Smooth muscle cell (in vitro differentiated cells): ENCODE data around the gene MAGI1. TPM values are rescaled to one million over a fixed set of nuclear protein-coding genes. Genes with fewer than 3 reads are reported as not detected.
"Not testable (repeated sequence)": the region's sequence is repeated elsewhere in the genome, so short reads cannot be mapped to it uniquely, and the experiment has no call there.

Source experiments
- DNase-seq: peaks from one replicate; lab custom pipeline; 2025; ENCODE audit not compliant: unreplicated experiment; lab: John Stamatoyannopoulos, UW
- H2AFZ ChIP-seq: fragments of 200-600 bp; sonication (generic); 2 replicates; pipeline ENCODE4 v1.6.0; 2016; ENCODE audit warnings: antibody characterized with exemption, low read depth, mild to moderate bottlenecking
- H3F3A ChIP-seq: fragments of 200-600 bp; sonication (generic); 2 replicates; pipeline ENCODE4 v1.6.0; 2017; ENCODE audit warnings: antibody characterized with exemption, low read depth
- H3K27ac ChIP-seq: fragments of 200-600 bp; sonication (generic); 2 replicates; pipeline ENCODE4 v1.5.1; 2016; ENCODE audit warnings: low read depth, mild to moderate bottlenecking
- H3K27me3 ChIP-seq: fragments of 200-600 bp; sonication (generic); 2 replicates; pipeline ENCODE4 v1.6.1; 2016; ENCODE audit warnings: low read depth, mild to moderate bottlenecking
- H3K36me3 ChIP-seq: fragments of 200-600 bp; sonication (generic); 2 replicates; pipeline ENCODE4 v1.5.1; 2016; ENCODE audit warnings: low read depth
- H3K4me1 ChIP-seq: fragments of 200-600 bp; sonication (generic); 2 replicates; pipeline ENCODE4 v1.5.1; 2016; ENCODE audit warnings: low read depth
- H3K4me2 ChIP-seq: fragments of 200-600 bp; sonication (generic); 2 replicates; pipeline ENCODE4 v1.6.0; 2016; ENCODE audit warnings: mild to moderate bottlenecking
- H3K4me3 ChIP-seq: fragments of 200-600 bp; sonication (generic); 2 replicates; pipeline ENCODE4 v1.5.1; 2016; ENCODE audit warnings: mild to moderate bottlenecking
- H3K79me2 ChIP-seq: fragments of 200-600 bp; sonication (generic); 2 replicates; pipeline ENCODE4 v1.6.0; 2016; ENCODE audit warnings: low read depth, mild to moderate bottlenecking
- H3K9ac ChIP-seq: fragments of 200-600 bp; sonication (generic); 2 replicates; pipeline ENCODE4 v1.6.0; 2016; ENCODE audit warnings: low read depth
- H3K9me3 ChIP-seq: fragments of 200-600 bp; sonication (generic); replicated peaks from 2 replicates; pipeline ENCODE4 v1.5.1; 2016; ENCODE audit warnings: low read depth
- H4K20me1 ChIP-seq: fragments of 200-600 bp; sonication (generic); 2 replicates; pipeline ENCODE4 v1.6.0; 2016; ENCODE audit warnings: low read depth
- WGBS: methylation state at CpG from one replicate; pipeline ENCODE4 v1.1.7; 2016; ENCODE audit warnings: low lambda C conversion rate; 5-methylcytosine and 5-hydroxymethylcytosine counted together
- polyA plus RNA-seq: library from polyadenylated mRNA; unstranded; fragments of >200 nt; fragmentation: Nextera tagmentation; extraction: Ambion mirVana; gene quantifications from 2 replicates; pipeline ENCODE4 v1.2.1, GENCODE V29; 2016
- total RNA-seq: library from RNA; depleted of rRNA; stranded (reverse); fragments of >200 nt; gene quantifications from 2 replicates; pipeline ENCODE4 v1.2.3, GENCODE V29; 2014
- TF ChIP-seq, protein P1 (sequence below): fragments of 200-600 bp; sonication (generic); IDR thresholded peaks from 2 replicates; pipeline ENCODE4 v1.5.1; 2017; ENCODE audit warnings: borderline replicate concordance, mild to moderate bottlenecking, antibody characterized with exemption; ENCODE audit not compliant: insufficient read depth, poor library complexity, severe bottlenecking

Gene MAGI1
- total and polyA plus RNA-seq, 2 experiments from 2014 or later: 9.9 to 23.3 TPM

DNA sequence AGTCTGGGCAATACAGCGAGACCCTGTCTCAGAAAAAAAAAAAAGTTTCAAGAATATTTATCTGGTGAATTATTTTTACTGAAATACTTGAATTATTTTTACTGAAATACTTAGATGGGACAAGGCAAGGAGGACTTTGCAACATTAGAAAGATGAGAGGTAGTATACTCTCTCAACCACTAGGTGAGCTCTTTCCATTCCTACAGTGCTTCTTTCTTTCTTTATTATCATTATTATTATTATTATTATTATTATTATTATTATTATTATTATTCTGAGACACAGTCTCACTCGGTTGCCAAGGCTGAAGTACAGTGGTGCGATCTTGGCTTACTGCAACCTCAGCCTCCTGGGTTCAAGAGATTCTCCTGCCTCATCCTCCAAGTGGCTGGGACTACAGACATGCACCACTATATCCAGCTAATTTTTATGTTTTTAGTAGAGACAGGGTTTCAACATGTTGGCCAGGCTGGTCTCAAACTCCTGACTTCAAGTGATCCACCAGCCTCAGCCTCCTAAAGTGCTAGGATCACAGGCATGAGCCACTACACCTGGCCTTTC is 468.8 kb downstream of the MAGI1 start:
- Histone ChIP-seq H3K79me2 (no peaks in the 10 kb centered on the region), H3F3A (no peaks in the 10 kb centered on the region), H3K27me3 (no peaks in the 10 kb centered on the region), H4K20me1 (peaks cover 70% of the 10 kb centered on the region), H3K9me3 (no peaks in the 10 kb centered on the region), H3K27ac (no peak overlapping the region), H3K4me2 (no peak overlapping the region), H3K36me3 (no peaks in the 10 kb centered on the region), H2AFZ (no peak overlapping the region), H3K9ac (no peak overlapping the region), H3K4me3 (no peak overlapping the region), H3K4me1 (no peaks in the 10 kb centered on the region)
- TF ChIP-seq, protein P1, sequence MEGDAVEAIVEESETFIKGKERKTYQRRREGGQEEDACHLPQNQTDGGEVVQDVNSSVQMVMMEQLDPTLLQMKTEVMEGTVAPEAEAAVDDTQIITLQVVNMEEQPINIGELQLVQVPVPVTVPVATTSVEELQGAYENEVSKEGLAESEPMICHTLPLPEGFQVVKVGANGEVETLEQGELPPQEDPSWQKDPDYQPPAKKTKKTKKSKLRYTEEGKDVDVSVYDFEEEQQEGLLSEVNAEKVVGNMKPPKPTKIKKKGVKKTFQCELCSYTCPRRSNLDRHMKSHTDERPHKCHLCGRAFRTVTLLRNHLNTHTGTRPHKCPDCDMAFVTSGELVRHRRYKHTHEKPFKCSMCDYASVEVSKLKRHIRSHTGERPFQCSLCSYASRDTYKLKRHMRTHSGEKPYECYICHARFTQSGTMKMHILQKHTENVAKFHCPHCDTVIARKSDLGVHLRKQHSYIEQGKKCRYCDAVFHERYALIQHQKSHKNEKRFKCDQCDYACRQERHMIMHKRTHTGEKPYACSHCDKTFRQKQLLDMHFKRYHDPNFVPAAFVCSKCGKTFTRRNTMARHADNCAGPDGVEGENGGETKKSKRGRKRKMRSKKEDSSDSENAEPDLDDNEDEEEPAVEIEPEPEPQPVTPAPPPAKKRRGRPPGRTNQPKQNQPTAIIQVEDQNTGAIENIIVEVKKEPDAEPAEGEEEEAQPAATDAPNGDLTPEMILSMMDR: peak; percentile 13
- no peak for DNase-seq
- 94% methylated on average over 3 of the region's 3 CpGs for WGBS

DNA sequence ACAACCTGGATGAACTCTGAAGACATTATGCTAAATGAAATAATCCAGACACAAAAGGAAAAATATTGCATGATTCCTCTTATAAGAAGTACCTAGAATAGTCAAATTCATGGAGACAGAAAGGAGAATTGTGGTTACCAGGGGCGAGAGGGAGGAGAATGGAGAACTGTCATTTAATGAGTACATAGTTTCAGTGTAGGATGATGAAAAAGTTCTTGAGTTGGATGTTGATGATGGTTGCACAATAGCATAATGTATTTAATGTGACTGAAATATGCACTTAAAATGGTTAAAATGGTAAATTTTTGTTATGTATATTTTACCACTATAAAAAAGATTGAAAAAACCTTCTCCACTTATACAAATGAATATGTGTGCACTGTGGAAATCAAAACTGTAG is 469.6 kb downstream of the MAGI1 start:
- Histone ChIP-seq H3K9me3 (no peaks in the 10 kb centered on the region), H3K27me3 (no peaks in the 10 kb centered on the region), H3K27ac (no peak overlapping the region), H3K4me1 (no peaks in the 10 kb centered on the region), H3K9ac (no peak overlapping the region), H3K4me3 (no peak overlapping the region), H3K36me3 (no peaks in the 10 kb centered on the region), H4K20me1 (peaks cover 76% of the 10 kb centered on the region), H3K4me2 (no peak overlapping the region), H3K79me2 (no peaks in the 10 kb centered on the region), H2AFZ (no peak overlapping the region), H3F3A (no peaks in the 10 kb centered on the region)
- WGBS: 97% methylated on average over 1 of the region's 1 CpG
- TF ChIP-seq, protein P1: no peak
- DNase-seq: no peak

DNA sequence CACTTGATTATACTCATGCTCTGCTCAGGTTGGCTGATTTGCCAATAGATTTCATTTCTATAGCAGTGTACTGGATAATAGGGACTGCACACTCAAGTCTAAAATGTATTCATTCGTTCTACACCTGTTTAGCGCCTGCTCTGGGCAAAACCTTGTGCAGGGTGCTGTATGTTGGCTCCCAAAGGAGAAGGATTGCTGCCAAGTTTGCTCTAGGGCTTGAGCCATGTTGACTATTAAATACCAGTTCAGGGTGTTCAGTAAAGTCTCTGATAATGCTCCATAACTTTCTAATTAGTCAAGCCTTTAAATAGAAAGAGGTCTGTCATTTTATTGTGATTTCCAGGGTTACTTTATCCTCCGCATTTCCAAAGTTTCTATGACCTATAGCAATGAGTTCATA is 470.2 kb downstream of the MAGI1 start:
- Histone ChIP-seq H4K20me1 (peaks cover 82% of the 10 kb centered on the region), H3K27ac (no peak overlapping the region), H3K9ac (no peak overlapping the region), H3K79me2 (no peaks in the 10 kb centered on the region), H2AFZ (no peak overlapping the region), H3K9me3 (no peaks in the 10 kb centered on the region), H3F3A (no peaks in the 10 kb centered on the region), H3K4me1 (no peaks in the 10 kb centered on the region), H3K4me3 (no peak overlapping the region), H3K4me2 (no peak overlapping the region), H3K36me3 (no peaks in the 10 kb centered on the region), H3K27me3 (no peaks in the 10 kb centered on the region)
- no peak for DNase-seq
- WGBS: 91% methylated on average over 3 of the region's 3 CpGs
- TF ChIP-seq, protein P1: no peak

DNA sequence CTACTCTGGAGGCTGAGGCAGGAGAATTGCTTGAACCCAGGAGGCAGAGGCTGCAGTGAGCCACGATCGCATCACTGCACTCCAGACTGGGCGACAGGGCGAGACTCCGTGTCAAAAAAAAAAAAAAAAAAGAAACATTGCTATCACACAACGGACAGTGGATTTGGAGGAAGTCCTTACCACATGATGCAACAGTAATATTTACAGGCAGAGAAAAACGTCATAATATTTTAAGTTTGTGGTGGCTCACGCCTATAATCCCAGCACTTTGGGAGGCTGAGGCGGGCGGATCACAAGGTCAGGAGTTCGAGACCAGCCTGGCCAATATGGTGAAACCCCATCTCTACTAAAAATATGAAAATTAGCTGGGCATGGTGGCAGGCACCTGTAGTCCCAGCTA is 473.0 kb downstream of the MAGI1 start:
- H3K9me3 ChIP-seq, H3K4me1 ChIP-seq, DNase-seq, H3K9ac ChIP-seq, H3K4me2 ChIP-seq, H3K4me3 ChIP-seq, H3K79me2 ChIP-seq, H3K36me3 ChIP-seq, H3K27ac ChIP-seq, H3F3A ChIP-seq, H3K27me3 ChIP-seq, H2AFZ ChIP-seq: not testable (repeated sequence)
- 98% methylated on average over 11 of the region's 11 CpGs for WGBS
- H4K20me1 ChIP-seq: peaks cover 91% of the 10 kb centered on the region
